PC-9 (cell line): ENCODE results near the gene RBM12.

Experiments
- EZH2 ChIP-seq: fragments of 200-600 bp; sonication (generic); IDR thresholded peaks from 2 replicates; pipeline ENCODE4 v1.8.0; 2017; ENCODE audit warnings: antibody characterized with exemption, low read depth
- TF ChIP-seq, protein P1 (sequence below): fragments of 200-600 bp; sonication (generic); conservative IDR thresholded peaks from 2 replicates; pipeline ENCODE4 v1.6.1; 2017; ENCODE audit warnings: mixed run types, antibody characterized with exemption, mild to moderate bottlenecking, moderate library complexity

GRCh38 chr20:35636095-35636494 is 28.6 kb downstream of the RBM12 start:
- TF ChIP-seq, protein P1, sequence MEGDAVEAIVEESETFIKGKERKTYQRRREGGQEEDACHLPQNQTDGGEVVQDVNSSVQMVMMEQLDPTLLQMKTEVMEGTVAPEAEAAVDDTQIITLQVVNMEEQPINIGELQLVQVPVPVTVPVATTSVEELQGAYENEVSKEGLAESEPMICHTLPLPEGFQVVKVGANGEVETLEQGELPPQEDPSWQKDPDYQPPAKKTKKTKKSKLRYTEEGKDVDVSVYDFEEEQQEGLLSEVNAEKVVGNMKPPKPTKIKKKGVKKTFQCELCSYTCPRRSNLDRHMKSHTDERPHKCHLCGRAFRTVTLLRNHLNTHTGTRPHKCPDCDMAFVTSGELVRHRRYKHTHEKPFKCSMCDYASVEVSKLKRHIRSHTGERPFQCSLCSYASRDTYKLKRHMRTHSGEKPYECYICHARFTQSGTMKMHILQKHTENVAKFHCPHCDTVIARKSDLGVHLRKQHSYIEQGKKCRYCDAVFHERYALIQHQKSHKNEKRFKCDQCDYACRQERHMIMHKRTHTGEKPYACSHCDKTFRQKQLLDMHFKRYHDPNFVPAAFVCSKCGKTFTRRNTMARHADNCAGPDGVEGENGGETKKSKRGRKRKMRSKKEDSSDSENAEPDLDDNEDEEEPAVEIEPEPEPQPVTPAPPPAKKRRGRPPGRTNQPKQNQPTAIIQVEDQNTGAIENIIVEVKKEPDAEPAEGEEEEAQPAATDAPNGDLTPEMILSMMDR, result no peak
- no peak for TF ChIP-seq EZH2
